NCI-H82 (cell line): ENCODE results near the gene GCN1.

ENCODE experiments used
- DNase-seq: peaks from one replicate; lab custom pipeline; 2025; lab: John Stamatoyannopoulos, UW

The GCN1 gene

DNA sequence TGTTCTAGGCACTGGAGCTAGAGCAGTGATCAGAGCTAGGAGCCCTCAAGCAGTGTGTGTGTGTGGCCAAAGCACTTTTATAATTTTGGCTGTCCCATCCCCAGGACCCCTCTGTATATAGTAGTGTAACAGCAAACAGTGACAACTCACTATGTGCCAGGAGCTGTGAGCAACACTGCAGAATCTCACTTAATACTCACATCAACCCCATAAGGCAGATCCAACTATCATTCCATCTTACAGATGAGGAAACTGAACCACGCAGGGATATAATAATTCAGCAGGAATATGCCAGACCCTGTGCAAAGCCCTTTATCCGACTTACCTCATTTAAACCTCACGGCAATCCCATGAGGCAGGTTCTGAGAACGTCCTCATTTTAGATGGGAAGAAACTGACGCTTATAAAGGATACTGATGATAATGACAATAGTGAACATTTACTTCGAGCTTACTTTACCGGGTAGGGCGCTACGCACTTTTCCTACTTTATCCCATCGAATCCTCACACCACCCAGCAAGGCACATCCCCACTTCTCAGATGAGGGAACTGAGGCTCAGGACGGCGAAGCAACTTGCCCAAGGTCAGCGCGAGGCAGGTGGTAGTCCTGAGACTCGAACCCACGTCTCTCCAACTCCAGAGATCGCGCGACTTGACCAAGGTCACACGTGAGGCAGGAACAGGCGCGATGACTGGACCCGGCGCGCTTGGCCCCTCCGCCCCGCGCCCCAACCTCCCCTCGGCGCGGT, 78.6 kb downstream of the GCN1 start:
- DNase-seq, result peak; percentile 60

DNA sequence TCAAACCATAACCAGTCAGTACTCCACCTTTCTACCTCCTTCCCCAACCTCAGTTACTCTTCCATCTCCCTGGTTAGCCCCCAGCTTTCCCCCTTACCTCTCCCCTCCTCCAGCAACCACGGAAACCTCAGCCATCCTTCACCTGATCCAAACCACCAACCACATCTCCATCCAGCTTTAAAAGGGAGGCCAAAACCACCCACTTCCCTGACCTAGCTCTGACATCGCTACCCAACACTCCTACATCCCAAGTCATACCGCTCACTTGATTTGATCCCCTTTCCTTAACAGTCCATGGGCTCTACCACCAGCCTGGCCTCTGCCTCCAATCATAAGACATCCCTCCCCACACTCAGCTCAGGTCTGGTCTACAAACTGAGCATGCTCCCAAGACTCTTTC, 79.4 kb downstream of the GCN1 start:
- no peak for DNase-seq

DNA sequence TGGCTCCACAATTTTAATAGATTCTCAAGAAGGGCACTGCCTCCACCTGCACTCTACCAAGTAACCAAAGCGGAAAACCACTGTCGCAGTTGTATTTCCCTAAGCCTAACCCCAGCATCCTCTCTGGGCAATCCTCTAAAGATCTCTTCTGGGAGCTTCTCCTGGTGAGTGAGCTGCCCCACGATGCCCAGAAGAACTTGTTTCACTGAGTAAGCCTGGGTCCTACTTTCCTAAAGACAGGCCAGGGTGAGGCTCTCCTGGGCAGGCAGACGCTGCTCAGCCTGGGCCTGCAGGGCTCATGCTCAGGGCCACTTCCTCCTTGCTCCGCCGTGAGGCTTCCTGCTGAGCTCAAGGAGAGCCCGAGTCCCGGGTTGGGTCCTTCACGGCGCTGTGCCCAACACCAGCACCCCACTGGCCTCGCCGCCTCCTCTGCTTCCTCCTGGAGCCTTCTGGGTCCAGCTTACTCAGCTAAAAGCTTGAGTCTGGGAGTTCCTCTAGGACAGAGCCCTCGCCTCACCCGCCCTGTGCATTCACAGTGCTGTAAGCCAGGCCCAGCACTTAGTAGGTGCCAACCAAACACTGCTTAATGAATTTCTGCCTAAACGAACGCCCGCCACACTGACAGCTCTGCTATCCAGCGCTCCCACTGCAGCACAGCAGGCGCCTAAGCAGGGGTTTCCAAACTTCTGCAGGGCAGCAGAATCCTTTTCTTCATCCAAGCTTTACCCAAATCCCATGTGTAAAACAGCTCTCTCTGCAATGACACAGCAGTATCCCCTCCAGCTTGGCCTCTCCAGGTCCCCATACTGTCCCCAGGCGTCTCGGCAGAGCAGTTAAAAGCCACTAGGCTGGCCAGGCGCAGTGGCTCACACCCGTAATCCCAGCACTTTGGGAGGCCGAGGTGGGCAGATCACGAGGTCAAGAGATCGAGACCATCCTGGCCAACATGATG, 83.7 kb downstream of the GCN1 start:
- no peak for DNase-seq

DNA sequence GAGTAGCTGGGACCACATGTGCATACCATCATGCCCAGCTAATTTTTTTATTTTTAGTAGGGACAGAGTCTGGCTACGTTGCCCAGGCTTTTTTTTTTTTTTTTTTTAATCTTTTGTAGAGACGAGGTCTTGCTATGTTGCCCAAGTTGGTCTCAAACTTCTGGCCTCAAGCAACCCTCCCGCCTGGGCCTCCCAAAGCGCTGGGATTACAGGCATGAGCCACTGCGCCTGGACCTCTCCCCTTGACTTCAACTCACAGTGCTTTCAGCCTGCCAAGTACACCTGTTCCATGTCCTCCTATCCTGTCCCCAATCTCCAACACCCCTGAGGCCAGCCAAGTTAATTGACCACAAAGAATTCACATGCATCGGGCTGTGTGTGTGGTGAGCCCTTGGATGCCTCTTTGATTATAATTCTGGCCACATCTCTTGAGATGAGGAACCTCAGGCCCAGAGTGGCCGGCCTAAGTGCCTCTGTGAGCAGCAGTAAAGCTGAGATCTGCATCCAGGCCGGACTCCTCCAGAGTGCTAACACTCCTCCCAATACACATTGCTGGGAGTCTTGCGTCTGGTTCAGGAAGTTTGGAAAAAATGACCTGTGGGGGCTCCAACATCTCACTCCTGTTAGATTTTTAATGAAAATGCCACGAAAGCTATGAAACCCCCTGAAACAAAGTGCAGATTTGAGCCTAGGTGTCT, 84.8 kb downstream of the GCN1 start:
- DNase-seq, result no peak

- no peak for DNase-seq
Measured at GRCh38 chr12:120106151-120106550, 88.4 kb downstream of the GCN1 start.

GRCh38 chr12:120103371-120103770, 91.1 kb downstream of the GCN1 start:
- DNase-seq, result no peak

- DNase-seq, result no peak
Measured at GRCh38 chr12:120103044-120103338, 91.5 kb downstream of the GCN1 start.

DNA sequence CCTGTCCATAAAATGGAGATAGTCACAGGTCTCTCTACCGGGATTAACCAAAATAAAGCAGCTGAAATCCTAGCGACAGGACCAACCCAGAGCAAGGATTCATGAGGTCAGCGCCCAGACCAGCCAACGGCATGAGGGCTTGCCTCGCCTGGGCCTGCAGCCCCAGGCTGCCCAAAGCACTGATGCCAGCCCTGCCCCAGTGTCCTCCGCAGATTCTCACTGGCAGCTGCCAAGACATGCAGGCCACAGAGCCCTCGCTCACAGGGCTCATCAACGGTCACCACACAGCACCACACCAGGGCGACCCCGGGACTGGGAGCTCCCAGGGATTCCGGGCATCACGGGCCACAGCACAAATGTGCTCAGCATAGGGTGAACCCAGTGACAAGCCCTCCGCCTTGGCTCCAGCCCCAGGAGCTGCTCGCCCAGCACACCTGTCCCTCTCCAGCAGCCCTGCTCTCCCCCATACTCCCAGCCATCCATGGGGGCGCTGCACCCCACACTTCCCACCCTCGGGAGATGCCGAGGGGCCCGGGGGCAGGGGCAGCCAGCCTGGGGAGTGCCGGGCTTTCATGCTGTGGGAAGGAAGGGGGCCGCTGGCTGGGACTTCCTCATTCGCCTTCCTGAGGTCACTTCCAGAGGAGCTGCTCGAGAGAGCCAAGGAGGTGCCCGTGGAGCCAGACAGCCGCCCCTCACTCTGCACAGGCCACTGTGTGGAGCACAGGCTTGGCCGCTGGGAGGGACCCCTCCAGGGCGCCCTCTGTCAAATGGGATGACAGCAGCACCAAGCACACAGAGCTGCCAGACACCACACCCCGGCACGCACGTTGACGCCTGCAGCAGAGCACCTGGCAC, 92.1 kb downstream of the GCN1 start:
- no peak for DNase-seq

GRCh38 chr12:120101617-120102016, 92.9 kb downstream of the GCN1 start:
- no peak for DNase-seq

GRCh38 chr12:120101182-120101581, 93.3 kb downstream of the GCN1 start:
- no peak for DNase-seq

DNA sequence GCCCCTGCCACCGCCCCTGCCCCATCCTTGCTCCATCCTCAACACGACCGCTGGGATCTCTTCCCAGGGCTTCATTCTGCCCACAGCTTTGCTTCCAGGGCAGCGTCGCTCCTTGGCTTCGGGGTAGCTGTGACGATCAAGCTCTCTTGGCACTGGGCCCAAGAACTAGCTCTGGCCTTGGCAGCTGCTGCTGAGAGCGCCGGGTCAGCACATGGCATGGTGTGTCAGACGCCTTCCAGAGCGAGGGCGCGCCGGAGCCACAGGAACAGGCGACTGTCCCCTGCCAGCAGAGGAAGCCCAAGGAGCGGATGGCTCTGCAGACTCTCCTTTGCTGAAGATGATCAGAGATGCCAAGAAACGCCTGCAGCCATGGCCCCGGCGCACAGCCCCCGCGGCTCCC, 93.9 kb downstream of the GCN1 start:
- no peak for DNase-seq

DNA sequence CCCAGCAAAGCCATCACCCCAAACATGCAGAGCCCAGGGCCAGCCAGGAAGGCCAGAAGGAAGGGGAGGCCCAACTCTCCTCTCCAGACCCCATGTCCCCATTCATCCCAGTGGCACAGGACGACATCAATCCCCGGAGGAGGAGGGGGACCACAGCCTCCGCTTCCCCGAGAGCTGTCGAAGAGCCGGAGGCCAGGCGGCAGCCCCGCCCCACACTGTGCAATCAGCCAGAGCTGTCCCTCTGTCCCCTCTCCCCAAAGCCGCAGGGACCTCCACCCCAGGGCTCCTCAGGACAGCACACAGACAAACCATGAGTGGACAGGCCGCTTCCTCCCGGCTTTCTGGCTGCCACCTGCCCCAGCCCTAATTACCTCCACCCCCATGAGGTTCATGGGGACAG, 94.8 kb downstream of the GCN1 start:
- no peak for DNase-seq

- no peak for DNase-seq
Measured at GRCh38 chr12:120098756-120099470, 95.6 kb downstream of the GCN1 start.

DNA sequence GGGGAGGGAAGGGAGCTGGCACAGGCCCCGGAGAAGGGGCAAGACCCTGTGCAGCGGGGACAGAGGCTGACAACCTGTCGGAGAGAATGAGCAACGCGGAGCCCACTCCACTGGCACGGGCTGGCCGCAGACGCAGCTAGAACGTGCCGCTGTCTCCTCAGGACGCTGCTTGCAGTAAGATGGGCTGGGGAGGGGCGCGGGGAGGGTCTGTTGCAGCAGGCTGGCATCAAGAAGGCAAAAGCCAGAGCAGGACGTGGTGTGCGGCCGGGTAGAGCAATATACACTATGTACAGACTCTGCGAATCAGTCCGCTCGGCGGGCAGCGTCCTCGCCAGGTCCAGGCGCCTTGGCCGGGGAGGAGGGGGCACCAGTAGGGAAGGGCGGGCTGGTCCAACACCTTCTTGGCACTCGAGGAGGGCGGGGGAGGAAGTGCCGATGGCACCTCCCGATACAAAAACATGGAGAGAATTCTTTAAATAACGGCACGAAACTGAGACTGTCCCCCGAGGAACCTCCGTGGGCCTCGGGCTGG, 97.8 kb downstream of the GCN1 start:
- no peak for DNase-seq

GRCh38 chr12:120095736-120096135, 98.8 kb downstream of the GCN1 start:
- DNase-seq, result no peak

DNA sequence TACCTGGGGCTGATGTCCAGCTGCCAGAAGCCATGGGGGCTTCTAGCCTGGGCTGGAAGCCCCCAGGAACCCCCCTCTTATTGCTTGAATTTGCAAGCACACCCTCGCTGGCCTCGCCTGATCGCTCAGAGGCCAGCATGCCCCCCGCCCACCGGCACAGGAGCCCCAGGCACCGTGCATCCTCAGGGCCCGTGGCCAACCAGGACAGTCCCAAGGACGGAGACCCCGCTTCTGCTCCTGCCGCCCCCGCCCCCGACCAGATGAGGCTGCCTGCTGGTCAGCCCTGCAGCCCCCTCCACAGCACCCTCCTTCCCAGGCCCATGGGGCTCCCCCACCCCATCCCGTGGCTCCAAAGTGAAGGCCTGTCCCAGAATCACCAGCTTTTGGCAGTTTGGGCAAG, 99.2 kb downstream of the GCN1 start:
- DNase-seq, result no peak

GRCh38 chr12:120094485-120094884, 100.0 kb downstream of the GCN1 start:
- no peak for DNase-seq

DNA sequence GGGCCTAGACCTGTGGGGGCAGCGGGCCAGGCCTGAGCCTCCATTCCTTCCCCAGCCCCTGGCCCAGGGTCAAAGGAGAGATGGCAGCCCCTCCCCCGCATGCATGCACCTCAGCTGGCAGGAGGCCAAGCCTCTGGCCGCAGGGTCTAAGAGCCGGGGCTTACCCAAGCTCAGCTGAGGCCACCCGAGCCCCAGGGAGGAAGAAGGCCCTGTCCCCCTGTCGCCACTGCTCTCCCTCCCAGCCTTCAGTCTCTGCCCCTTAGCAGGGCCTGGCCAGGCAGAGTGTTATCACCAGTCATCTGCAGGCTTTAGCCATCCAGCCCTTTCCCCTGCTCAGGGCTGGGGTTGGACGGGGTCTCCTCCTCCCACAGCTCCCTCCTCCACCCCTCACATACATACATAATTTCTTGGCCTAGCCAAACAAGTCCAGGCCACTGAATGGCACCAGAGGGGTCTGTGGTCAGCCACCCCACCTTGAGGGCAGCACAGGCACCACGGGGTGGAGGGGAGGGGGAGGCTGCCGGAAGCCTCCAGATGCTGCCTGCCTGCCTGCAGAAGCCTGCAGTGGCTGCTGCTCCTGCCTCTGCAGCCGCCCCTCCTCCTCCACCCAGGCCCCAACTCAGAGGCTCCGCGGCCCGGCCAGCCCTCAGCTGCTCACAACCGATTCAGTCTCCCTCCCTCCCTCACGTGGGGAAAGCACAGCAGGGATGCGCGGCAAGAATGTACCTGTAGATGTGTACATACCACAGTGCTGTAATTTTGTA, 100.7 kb downstream of the GCN1 start:
- peak; percentile 77 for DNase-seq

GRCh38 chr12:120093336-120093591, 101.3 kb downstream of the GCN1 start:
- DNase-seq, result no peak

DNA sequence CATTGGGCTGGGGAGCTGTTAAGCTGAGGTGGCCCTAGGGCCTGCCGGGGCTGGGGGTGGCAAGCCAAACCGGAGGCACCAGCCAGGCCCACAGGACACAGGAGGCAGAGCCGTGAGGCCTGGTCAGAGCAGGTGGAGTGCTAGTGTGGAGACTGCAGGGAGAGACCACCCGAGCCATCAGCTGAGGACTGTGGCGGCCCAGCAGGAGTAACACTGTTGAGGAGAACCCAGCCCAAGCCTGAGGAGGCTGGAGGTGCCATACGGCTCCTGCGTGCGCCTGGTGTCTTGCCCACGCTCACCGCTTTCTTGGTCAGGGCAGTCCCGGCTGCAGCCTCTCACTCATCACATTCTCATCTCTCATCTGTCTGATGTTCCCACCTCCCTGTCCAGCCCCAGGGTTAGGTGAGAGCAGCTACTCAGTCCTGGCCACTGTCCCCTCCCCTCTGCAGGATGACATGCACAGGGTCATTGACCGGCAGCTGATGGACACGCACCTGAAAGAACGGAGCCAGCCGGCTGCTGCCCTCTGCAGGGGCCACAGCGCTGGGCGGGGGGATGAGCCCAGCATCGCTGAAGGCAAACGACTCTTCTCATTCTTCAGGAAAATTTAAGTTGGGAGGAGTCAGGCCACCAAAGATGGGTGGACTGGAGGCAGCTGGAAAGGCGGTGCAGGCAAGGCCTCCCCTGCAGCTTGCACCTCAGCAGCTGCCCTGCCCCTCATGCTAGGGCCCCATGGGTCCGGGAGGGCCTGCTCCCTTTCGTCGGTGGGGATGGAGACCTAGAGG, 101.8 kb downstream of the GCN1 start:
- DNase-seq, result no peak
